Activated T-helper 1 cell treated with anti-CD3 and anti-CD28 coated beads, Interleukin-2, amount 50 U/mL, for 16 hours (primary cell): ENCODE results near the gene CASTOR1.

Source experiments
- DNase-seq, 2 donors: peaks; one replicate each; pipeline ENCODE4 v3.0.0-alpha.2; 2020; ENCODE audit warnings: low read depth in 1 of 2, low spot score in 1 of 2

Gene CASTOR1

DNA sequence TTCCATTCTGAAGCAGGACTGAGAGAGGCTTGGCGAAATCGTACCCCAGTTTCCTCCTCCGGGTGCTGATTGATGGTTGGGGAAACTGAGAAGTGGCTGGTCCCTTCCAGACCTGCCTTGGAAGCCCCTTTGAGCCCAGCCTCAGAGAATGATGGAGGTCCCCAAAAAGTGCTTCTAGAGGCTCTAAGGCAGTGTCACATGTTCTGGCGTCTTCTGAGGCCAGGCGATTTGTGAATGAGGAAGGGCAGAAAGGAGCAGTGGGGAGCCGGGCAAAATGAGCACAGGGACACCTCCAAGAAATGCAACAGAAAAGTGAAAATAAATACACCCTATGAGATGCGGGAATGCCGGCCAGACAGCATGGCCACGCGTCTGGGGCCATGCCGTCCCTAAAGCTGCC lies 41.7 kb downstream of the CASTOR1 start:
- no peak for DNase-seq

DNA sequence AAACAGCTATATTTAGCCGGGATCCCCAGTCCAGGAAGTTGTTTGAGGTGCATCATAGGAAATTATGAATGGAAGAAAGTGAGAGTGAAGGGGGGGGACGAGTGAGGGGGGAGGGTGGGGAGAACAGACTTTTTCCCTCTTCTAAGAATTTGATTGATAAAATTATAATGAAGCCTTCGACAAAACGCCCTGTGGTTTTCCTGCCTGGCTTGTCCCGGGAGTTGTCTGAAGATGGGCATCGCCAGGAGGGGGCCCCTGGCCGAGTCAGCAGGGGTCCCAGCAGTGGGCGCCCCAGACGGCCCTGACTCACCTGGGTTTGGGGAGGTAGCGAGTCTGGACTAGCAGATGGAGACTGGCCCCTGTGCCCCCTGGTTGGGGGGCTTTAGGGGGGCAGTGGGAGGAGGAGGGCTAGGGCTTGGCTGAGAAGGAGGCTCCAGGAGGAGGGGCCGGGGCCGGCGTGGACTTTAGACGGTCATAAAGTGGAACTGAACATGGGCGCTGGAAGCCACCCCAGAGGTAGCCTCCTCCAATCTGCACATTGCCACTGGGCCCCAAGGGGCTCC lies 42.4 kb downstream of the CASTOR1 start:
- no peak for DNase-seq

DNA sequence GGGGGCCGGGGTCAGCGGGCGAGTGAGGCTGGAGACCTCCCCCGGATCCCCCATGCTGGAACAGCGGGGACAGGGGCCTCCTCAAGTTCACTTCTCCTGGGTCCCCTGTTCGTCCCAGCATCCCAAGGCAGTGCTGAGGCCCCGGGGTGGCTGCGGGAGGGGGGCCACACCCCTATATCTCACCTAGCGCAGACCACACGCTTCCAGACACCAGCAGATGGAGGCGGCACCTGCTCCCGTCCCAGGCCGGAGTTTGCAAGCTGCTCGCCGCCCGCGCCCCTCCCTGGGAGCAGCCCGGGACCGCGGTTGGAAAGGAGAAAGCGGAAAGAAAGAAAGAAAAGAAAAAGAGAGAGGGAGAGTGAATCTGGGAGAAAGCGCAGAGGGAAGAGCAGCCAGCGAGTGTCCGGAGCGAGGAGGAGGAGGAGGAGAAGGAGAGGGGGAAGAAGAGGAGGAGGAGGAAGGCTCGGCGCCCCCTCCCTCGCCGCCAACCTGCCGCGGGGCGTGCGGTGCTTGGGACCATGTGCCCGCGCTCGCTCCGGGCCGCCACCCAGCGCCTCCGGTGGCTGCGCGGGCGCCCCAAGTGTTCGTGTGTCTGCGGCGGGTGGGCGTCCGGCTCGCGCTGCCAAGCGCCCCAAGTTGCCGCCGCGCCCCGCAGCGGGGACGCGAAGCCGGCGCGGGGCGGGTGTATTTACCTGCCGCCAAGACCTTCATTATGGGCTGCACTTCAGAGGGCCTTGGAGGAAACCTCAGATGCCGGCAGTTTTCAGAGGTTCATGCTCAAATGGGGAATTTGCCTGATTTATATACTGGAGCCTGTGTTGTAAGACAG lies 43.1 kb downstream of the CASTOR1 start, which contains the start of gene LIF:
Gene LIF, minus strand, starts transcription at position 775 of the 829 bp plus-strand sequence. Its CDS starts 64 bp downstream, at position 711.
- DNase-seq = peak in 1 of 2 donors; percentile 30

DNA sequence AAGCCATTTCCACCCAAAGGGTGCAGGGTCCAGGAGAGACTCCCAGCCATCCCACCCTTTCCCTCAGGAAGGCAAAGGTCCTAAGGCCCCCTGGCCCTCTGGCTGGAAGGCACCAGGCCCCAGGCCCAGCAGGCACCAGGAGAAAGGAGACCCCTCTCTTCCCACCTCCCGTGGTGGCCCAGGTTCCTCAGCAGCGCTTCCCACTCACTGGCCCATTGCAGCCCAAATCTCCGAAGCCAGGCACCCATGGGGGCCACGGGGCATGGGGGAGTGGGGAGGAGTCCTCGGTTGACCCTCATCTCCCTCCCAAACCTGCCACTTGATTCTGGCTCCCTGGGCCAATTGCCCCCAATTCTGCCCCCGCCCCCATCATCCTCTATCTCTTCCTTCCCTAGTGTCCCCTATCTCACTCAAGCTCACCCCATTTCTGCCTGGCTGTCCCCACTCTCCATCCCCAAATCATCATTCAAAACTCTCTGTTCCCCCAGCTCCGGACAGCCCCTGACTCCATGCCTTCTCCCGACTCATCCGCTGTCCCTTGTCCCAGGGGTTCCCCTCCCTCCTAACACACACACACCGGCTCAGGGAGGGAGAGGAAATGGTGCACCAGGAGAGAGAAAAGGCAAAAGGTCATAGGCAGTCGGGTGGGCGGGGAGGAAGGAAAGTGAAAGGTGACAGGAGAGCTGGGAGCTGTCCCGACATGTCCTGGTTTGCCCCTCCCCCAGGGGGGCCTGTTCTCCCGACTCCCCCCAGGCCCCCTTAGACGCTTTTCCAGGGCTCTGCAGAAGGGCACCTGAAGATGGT lies 43.9 kb downstream of the CASTOR1 start:
- DNase-seq = no peak

DNA sequence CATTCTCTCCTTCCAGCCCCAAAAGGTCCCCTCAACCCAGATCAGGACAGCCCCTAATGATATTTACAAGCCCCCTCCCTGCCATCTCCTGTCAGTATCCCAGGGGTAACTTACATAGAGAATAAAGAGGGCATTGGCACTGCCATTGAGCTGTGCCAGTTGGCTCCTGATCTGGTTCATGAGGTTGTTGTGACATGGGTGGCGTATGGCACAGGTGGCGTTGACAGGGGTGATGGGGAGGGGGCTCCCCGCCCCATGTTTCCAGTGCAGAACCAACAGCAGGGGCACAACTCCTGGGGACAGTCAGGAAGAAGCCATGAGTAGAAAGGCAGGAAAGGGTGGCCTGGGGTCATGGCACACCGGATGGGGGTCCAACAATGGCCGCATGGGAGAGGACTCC lies 44.7 kb downstream of the CASTOR1 start:
- DNase-seq = no peak

DNA sequence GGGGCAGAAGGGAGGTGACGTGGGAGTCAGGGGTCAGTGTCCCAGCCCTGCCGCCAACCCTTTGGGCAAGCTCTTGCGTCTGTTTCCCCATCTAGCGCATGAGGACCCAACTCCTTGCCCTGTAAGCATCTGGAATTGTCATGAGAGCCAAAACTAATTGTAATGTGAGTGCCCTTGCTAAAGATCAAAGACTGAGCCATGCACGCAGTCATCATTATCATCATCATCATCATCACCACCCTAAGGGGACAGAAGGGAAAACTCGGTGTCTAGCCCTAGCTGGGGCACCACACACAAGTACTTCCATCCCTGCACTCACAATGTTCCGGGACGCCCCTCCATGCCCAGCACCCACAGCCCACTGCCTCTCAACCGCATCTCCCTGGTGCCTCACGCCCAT lies 45.2 kb downstream of the CASTOR1 start:
- DNase-seq = no peak

DNA sequence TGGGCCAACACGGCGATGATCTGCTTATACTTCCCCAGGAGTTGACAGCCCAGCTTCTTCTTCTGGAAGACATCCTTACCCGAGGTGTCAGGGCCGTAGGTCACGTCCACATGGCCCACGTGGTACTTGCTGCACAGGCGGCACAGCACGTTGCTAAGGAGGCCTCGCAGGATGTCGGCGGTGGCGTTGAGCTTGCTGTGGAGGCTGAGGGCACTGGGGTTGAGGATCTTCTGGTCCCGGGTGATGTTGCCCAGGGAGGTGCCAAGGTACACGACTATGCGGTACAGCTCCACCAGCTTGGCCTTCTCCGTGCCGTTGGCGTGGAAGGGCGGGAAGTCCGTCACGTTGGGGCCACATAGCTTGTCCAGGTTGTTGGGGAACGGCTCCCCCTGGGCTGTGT lies 45.6 kb downstream of the CASTOR1 start:
- DNase-seq = no peak

DNA sequence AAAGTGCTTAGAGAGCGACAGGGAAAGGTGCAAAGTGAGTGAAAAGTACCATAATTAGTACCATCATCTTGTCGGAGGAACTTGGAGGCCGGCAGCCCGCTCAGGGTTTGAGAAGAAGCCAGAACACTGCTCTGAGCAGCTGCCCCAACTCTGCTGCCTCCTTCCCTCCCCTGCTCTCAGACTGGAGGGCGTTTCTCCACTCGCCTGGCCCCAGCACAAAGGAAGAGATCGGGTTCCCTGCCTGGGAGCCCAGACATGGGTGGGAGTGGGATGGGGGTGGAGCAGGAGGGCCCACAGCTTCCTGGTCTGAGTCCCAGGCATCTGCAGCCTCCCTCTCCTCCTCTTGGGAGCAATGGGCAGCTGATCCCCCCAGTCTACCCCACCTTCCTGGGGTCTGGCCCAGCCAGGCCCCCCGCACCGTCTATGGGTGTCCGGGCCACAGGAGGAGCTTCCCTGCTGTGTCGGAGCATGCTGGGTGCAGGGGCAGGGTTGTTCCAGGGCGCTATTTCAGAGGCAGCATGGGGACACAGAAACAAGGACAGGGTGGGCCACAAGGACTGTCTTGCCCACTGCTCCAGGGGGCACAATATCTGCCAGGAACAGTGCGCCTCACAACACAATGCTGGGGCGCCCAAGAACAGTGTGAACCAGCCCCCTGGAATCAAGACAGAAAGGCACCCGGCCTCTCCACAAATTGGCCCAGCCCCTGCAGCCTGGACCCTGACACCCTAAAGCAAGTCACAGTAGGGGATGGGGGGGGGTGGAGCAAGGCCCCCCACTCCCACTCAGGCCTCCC lies 47.5 kb downstream of the CASTOR1 start:
- no peak for DNase-seq

DNA sequence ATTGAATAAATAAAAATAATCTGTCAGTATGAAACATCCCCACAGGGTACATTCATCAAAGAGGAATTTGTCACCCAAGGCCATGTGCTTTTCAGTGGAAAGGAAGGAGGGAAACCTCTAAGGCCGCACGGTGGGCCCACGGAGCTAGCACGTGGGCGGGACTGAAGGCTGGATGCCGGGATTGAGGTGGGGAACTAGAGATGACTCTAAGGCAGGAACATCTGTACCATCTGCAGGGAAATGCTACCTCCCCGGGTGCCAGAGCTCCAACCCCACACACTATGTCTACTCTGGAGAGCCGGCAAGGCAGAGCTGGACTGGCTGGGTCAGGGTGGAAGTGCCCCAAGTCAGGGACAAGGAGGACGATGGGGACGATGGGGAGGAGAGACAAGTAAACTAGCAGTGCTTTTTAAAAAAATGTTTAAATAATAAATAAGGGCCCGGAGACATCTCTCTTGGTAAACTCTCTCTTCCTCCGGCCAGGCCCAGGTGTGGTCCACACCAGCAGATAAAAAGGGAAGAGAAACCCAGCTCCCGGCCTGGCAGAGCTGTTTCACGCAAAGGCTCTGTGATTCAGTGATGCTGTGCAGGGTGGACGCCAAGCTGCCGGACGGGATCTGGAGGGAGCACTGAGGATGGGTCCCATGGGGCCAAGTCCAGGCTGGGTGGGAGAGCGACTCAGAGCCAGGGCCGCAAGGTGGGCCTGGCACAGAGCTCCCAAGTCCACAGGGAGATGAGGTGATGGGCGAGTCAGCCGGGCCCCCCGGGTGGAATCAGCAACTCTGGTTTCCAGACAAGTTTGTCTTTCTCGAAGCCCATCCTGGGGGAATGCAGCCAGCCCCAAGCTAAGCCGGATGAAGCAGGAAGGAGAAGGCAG lies 48.5 kb downstream of the CASTOR1 start:
- DNase-seq = no peak

DNA sequence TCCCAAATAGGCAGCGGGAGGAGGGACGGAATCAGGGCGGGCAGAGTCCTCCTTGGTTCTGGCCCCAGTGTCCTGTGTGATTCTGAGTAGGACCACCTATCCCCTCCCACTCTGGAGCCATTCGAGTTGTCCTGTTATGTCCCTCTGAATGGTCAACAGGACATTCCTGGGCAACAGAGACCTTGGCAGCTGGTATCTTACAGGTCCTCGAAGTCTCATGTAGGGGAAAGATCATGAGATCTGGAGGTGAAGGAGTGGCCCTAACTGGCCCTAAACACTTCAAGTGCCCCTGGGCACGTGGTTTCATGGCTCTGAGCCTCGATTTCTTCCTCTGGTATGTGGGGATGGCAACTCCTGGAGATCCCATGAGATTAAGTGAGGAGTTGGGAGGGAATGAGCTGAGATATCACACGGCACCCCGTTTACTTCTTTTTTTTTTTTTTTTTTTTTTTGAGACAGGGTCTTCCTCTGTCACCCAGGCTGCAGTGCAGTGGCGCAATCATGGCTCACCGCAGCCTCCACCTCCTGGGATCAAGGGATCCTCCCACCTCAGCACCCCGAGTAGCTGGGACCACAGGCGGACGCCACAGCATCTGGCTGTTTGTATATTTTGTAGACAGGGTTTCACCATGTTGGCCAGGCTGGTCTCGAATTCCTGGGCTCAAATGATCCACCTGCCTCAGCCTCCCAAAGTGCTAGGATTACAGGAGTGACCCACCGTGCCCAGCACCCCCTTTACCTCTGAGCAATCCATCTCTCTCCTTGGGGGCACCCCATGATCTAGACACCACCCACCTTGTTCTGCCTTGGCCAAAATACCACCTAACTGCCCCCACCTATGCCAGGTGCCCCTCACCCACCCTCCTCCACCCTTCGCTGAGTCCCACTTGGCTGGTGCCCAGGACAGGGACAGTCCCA lies 49.6 kb downstream of the CASTOR1 start:
- no peak for DNase-seq

DNA sequence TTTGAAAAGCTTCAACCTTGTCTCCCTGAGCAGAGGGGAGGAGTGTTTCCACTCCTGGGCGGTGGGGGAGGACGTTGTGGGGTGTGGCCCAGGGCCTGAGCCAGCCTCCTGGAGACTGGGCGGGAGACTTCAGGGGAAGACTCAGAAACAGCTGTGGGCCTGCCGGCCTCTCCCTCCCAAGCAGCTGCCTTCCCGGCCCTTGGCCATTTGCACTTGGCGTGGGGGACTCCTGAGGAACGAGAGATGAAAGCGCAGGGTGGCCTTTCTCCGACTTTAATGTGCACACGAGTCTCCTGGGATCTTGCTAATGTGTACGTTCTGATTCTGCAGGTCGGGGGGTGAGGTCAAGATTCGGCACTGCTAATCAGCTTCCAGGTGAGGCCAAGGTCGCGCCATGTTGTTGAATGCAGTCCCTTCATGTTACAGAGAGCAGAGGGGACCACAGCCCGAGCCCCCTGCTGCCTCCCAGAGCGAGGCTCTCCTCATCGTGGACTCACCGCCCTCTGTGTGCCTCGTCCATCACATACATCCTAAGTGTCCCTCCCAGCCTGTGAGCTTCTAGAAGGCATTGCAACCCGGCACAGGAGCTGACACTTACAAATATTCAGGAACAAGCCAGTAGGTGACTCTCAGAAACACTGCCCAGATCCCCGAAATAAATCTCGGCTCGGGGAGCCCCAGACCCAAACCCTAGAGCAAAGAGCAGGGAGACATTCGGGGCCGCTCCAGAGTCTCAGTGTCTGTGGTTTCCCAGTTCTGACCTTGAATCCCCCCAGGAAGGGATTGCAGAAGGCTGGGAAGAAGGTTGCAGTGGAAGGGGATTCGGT lies 50.4 kb downstream of the CASTOR1 start:
- DNase-seq = no peak

DNA sequence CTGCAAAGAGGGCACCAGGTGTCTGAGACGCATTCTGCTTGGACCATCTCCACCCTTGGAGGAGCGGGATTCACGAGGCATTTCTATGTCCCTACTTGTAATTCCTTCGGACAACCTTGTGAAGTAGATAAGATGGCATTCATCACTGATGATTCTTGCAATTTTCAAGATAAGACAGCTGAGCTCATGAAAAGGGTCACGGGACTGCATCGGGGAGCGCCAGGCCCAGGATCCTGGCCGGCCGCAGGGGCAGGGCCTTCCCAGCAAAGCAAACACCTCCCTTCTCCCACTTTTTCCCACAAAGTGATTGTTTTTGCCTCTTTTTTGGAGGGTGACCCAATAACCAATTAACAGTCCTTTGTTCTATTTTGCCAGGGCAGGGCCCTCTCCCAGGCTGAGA lies 51.2 kb downstream of the CASTOR1 start:
- DNase-seq = no peak

DNA sequence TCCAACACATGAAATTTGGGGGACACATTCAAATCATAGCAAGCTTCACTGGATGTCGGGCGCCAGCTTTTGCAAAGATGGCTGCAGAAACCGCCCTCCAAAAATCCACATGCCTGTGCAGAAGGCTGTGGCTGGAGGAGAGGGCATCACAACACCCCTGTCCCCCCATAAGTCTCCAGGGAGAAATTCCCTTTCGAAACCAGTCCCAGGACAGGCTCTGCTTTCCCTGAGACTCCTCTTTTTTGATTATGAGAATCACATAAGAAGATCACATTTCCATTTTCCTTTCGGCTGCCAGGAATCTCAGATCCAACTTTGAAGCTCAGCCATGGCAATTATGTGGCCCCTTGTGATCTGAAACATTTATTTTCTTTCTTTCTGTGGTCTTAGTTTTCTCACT lies 52.4 kb downstream of the CASTOR1 start:
- no peak for DNase-seq

DNA sequence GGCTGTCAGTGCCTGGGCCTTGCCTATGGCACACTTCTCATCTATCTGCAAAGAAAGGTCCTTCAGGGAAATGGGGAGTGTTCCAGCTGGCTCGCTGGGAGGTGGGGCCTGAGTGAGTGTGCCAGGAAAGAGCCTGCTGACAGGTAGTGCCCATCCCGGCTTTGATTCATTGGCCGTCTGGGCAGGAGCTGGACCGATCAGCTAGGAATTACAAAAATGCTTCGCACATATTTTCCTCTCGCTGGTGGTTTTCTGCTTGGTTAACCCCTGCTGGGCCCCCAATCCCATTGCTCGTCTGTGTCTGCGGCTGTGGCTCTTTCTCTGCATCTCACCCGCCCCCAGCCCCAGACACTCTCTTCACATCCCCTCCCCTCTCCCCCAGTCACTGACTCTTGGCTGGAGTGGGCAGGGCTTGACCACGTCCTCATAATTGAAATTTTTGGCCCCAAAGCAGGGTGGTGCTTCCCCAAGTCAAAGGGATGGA lies 53.6 kb downstream of the CASTOR1 start:
- DNase-seq = no peak
